AG09309 (cell line): ENCODE results near the gene HTRA3.
"Not testable (repeated sequence)": the region's sequence is repeated elsewhere in the genome, so short reads cannot be mapped to it uniquely, and the experiment has no call there.

ENCODE experiments used
- DNase-seq: peaks from one replicate; pipeline ENCODE4 v3.0.0-alpha.2; 2010; ENCODE audit warnings: low read depth
- H3K4me3 ChIP-seq: 2 replicates; pipeline ENCODE4 v1.5.1; 2011; ENCODE audit warnings: mild to moderate bottlenecking, low read depth, low read length, moderate library complexity; ENCODE audit not compliant: control insufficient read depth
- TF ChIP-seq, protein P1 (sequence below): IDR thresholded peaks from 2 replicates; pipeline ENCODE4 v1.5.1; 2011; ENCODE audit warnings: mild to moderate bottlenecking, low read depth, low read length, inconsistent platforms; ENCODE audit not compliant: insufficient read depth, control insufficient read depth; ENCODE audit errors: missing control alignments

Gene HTRA3

DNA sequence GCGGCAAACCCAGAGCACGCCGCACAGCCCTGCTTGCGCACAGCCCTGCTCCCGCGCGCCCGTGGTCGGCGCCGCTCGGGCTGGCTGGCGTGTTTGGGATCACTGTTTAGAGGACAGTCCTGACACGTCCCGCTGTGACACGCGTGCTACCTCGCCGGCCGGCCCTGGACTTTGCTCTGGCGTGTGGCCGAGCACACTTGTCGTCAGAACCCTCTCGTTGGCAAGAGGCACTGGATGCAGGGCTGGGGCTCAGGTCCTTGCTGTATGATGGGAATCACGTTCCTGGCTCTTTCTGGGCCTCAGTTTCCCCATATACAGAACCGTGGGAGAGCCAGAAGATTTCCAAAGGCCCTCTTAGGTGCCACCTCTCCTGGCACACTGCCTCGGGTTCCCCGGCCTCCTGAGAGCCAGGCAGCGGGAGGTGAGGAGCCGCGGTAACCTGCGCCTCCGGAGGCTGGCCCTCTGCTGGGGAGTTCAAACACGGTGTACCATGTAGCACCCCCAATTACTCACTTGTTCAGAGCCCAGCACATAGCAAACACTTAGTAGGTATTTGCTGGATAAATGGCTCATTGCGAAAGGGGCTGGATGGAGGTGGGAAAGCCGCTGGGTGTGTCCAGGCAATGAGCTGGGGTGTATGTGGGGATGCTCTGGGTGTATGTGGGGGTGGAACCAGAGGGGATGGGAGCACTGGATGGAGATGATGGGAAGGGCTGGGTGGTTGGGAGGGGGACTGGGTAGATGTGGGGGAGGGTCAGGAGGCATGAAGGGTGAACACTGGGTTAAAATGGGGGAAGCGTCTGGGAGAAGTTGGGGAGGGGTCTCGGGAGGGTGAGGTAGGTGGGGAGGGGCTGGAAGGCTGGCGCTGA lies 76.6 kb downstream of the HTRA3 start:
- TF ChIP-seq, protein P1, sequence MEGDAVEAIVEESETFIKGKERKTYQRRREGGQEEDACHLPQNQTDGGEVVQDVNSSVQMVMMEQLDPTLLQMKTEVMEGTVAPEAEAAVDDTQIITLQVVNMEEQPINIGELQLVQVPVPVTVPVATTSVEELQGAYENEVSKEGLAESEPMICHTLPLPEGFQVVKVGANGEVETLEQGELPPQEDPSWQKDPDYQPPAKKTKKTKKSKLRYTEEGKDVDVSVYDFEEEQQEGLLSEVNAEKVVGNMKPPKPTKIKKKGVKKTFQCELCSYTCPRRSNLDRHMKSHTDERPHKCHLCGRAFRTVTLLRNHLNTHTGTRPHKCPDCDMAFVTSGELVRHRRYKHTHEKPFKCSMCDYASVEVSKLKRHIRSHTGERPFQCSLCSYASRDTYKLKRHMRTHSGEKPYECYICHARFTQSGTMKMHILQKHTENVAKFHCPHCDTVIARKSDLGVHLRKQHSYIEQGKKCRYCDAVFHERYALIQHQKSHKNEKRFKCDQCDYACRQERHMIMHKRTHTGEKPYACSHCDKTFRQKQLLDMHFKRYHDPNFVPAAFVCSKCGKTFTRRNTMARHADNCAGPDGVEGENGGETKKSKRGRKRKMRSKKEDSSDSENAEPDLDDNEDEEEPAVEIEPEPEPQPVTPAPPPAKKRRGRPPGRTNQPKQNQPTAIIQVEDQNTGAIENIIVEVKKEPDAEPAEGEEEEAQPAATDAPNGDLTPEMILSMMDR: no peak
- no peak for DNase-seq
- H3K4me3 ChIP-seq: no peak overlapping the region

DNA sequence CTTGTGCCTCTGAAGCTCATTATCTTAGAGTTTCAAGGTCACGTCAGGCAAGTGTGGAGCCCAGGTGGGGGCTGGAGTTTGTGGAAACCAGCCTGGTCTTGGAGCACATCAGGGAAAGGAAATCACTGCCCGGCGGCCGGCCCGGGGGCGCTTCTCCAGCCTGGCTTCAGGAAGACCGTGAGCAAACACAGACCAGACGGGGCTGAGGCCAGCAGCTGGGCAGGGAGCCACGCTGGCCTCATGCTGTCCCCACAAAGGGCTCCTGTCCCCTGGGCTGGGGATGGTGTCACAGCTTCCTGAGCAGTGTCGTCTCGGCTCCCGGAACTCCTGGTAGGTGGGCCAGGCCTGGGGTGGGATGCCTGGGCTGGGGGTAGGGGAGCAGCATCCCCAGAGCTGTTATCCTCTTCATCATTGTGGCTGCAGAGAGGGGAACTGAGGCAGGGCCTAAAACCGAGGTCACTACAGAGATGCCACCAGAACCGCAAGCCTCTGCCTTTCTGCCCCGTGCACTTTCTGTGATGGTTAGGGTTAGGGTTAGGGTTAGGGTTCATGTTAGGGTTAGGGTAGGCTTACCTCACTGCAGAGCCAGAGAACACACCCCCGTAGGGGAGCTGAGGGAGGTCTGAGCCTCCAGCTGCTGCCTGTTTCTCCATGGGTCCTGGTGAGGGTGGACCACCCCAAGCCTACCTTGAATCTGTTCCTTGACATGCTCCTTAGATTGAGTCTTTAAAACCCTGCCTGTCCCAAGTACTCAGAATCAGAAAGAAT lies 77.5 kb downstream of the HTRA3 start:
- TF ChIP-seq, protein P1: no peak
- no peak overlapping the region for H3K4me3 ChIP-seq
- DNase-seq: no peak

DNA sequence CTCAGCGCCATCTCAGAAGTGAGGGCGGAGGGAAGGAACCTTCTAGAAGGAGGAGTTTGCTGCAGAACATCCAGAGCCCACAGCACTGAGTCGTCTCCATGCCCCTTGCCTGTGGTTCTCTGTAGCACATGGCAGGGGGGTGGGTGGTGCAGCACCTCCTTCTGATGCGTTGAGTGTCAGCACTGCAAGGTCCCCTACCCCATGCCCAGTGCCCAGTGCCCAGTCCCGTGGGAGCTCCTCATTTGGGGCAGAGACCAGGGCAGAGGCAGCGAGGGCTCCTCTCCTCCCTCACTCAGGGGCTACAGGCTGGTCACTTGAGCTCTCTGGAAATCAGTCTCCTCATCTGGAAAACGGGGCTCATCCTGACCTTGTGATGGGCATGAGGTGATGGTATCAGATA lies 78.1 kb downstream of the HTRA3 start:
- DNase-seq: no peak
- TF ChIP-seq, protein P1: no peak
- H3K4me3 ChIP-seq: no peak overlapping the region

DNA sequence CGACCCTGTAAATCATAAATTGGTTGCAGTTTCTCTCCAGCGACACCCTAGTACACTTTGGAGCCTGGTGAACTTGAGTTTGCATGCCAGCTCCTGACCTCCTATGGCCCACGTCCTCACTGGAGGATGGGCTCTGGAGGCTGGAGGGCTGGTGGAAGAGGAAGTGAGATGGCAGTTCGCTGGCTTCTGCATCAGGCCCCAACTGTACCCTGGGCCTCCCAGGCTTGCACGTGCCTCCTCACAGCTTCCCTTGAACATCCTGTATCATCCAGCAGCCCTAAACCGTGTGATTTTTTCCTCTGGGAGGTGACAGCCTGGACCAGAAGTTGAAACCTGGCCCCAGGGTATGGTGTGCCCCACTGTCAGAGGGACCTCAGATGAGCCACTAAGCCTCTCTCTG lies 78.5 kb downstream of the HTRA3 start:
- TF ChIP-seq, protein P1: no peak
- no peak overlapping the region for H3K4me3 ChIP-seq
- DNase-seq: no peak

DNA sequence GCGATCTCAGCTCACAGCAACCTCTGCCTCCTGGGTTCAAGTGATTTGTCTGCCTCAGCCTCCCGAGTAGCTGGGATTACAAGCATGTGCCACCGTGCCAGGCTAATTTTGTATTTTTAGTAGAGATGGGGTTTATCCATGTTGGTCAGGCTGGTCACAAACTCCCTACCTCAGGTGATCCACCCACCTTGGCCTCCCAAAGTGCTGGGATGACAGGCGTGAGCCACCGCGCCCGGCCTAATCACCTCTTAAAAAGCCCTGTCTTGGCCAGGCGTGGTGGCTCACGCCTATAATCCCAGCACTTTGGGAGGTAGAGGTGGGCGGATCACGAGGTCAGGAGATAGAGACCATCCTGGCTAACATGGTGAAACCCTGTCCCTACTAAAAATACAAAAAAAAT lies 79.7 kb downstream of the HTRA3 start:
- DNase-seq, H3K4me3 ChIP-seq: not testable (repeated sequence)

DNA sequence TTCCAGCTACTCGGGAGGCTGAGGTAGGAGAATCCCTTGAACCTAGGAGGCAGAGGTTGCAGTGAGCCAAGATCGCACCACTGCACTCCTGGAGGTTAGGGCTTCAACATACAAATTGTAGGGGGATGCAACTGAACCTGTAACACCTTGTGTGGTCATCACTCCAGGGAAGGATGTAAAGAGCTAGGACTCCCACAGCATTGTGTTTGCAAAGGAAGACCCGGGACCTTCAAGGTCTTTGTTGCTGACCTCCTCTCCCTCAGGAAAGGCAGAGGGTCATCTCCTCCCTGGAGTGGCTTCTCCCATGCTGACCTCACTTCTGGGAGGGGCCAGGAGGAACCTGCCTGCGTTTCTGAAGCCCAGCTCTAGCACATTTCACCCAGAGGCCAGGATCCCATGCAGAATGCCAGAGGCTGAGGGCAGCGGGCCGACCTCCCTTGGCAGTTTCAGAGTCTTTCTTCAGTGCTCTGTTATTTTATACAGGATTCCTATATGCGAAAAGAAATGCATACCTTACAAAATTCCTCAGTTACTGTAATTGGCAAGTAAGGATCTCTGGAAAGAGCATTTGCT lies 80.2 kb downstream of the HTRA3 start:
- TF ChIP-seq, protein P1: no peak

DNA sequence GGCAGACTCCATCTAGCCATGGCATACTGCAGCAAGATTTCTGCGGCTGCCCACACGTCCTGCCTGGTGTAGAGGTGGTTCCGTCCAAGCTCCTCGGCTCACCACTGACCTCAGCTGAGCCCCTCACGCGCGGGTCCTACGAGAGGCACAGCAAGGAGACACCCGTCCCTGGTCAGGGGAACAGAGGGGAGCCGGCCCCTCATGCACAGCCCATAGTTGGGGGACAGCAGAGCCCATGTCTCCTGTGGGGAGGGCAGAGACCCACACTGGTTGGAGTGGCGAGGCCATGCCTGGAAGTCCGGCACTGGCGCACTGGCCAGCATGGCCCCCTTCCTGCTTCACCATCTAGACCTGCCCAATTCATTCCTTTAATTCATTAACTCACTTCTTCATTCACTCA lies 80.8 kb downstream of the HTRA3 start:
- TF ChIP-seq, protein P1: no peak
- no peak overlapping the region for H3K4me3 ChIP-seq
- DNase-seq: no peak

More for the DNA sequence above, 80.2 kb downstream of the HTRA3 start:
- H3K4me3 ChIP-seq: no peak overlapping the region
- no peak for DNase-seq
